HG03064 (cell line): ENCODE data around the gene GABRG2.

ENCODE experiments used
- ATAC-seq: cut with Tn5 transposase; IDR thresholded peaks from one replicate; pipeline ENCODE4 v1.9.1; 2021; ENCODE audit warnings: low read depth; ENCODE audit not compliant: unreplicated experiment

The GABRG2 gene

GRCh38 chr5:162187371-162187770 lies 119.8 kb downstream of the GABRG2 start:
- no peak for ATAC-seq

GRCh38 chr5:162189719-162190118 lies 122.1 kb downstream of the GABRG2 start:
- no peak for ATAC-seq

- ATAC-seq = no peak
Observed at GRCh38 chr5:162193012-162193411, 125.4 kb downstream of the GABRG2 start.

- ATAC-seq = no peak
Observed at GRCh38 chr5:162196351-162196750, 128.8 kb downstream of the GABRG2 start.

- no peak for ATAC-seq
Observed at GRCh38 chr5:162202285-162202880, 134.8 kb downstream of the GABRG2 start.
